PC-3 (cell line): Measurements from ENCODE around the gene GUCY2F. TPM values are rescaled to one million over a fixed set of nuclear protein-coding genes. Genes with fewer than 3 reads are reported as not detected.

ENCODE experiments used
- ATAC-seq: fragments of 200-7000 bp; cut with Tn5 transposase; 2 replicates; pipeline ENCODE4 v1.9.1; 2020; ENCODE audit warnings: mild to moderate bottlenecking, moderate library complexity
- BruUV-seq: library from RNA; stranded (reverse); fragments of 400-500 nt; replicated peaks from 2 replicates; lab custom pipeline; 2021; lab: Mats Ljungman, UMichigan
- CTCF ChIA-PET: fragments of 300-600 bp; sonication (Branson Sonifier 250); formaldehyde crosslinking; loops from one replicate; lab custom pipeline; 2022; ENCODE audit warnings: antibody characterized with exemption; lab: Charles Lee
- POLR2A ChIA-PET: fragments of 300-600 bp; sonication (Branson Sonifier 250); formaldehyde crosslinking; loops from one replicate; lab custom pipeline; 2022; ENCODE audit warnings: antibody characterized with exemption; ENCODE audit not compliant: unreplicated experiment; lab: Charles Lee
- DNase-seq: peaks from one replicate; pipeline ENCODE4 v3.0.0-alpha.2; 2015
- H2AFZ ChIP-seq: fragments of 300-600 bp; sonication (generic); 2 replicates; pipeline ENCODE4 v1.6.0; 2016; ENCODE audit warnings: antibody characterized with exemption, low read length
- H3F3A ChIP-seq: fragments of 300-600 bp; sonication (generic); one replicate; pipeline ENCODE4 v1.6.0; 2017; ENCODE audit warnings: antibody characterized with exemption, low read length, control low read depth, mild to moderate bottlenecking; ENCODE audit not compliant: unreplicated experiment
- H3K27ac ChIP-seq: fragments of 300-600 bp; sonication (generic); 2 replicates; pipeline ENCODE4 v1.5.1; 2016; ENCODE audit warnings: mild to moderate bottlenecking, low read length
- H3K27me3 ChIP-seq: fragments of 300-600 bp; sonication (generic); 2 replicates; pipeline ENCODE4 v1.6.1; 2016; ENCODE audit warnings: low read length, mixed read lengths
- H3K36me3 ChIP-seq: fragments of 300-600 bp; sonication (generic); 2 replicates; pipeline ENCODE4 v1.6.1; 2016; ENCODE audit warnings: low read depth, mixed run types, low read length, mixed read lengths
- H3K4me1 ChIP-seq: fragments of 300-600 bp; sonication (generic); 2 replicates; pipeline ENCODE4 v1.5.1; 2016; ENCODE audit warnings: low read length; ENCODE audit not compliant: insufficient read depth
- H3K4me2 ChIP-seq: fragments of 300-600 bp; sonication (generic); 2 replicates; pipeline ENCODE4 v1.6.0; 2016; ENCODE audit warnings: low read length
- H3K4me3 ChIP-seq: fragments of 300-600 bp; sonication (generic); 2 replicates; pipeline ENCODE4 v1.5.1; 2016; ENCODE audit warnings: mild to moderate bottlenecking, low read length, mixed read lengths
- H3K79me2 ChIP-seq: fragments of 300-600 bp; sonication (generic); 2 replicates; pipeline ENCODE4 v1.6.1; 2017; ENCODE audit warnings: low read length, mixed read lengths
- H3K9ac ChIP-seq: fragments of 300-600 bp; sonication (generic); 2 replicates; pipeline ENCODE4 v1.6.0; 2016; ENCODE audit warnings: mild to moderate bottlenecking, low read length
- H3K9me2 ChIP-seq: fragments of 300-600 bp; sonication (generic); replicated peaks from 2 replicates; pipeline ENCODE4 v1.6.1; 2016; ENCODE audit warnings: mixed run types, low read length, mixed read lengths
- H3K9me3 ChIP-seq: fragments of 300-600 bp; sonication (generic); 2 replicates; pipeline ENCODE4 v1.6.1; 2016; ENCODE audit warnings: low read length, mixed read lengths
- H4K20me1 ChIP-seq: fragments of 300-600 bp; sonication (generic); 2 replicates; pipeline ENCODE4 v1.6.1; 2016; ENCODE audit warnings: low read length, mixed read lengths
- CTCF ChIP-seq: fragments of 300-600 bp; sonication (generic); conservative IDR thresholded peaks from 2 replicates; pipeline ENCODE4 v1.5.1; 2017; ENCODE audit warnings: antibody characterized with exemption, low read depth, mild to moderate bottlenecking, low read length
- EZH2 ChIP-seq: fragments of 300-600 bp; sonication (generic); IDR thresholded peaks from one replicate; pipeline ENCODE4 v1.6.1; 2017; ENCODE audit warnings: antibody characterized with exemption, mild to moderate bottlenecking, low read length; ENCODE audit not compliant: unreplicated experiment
- EZH2phosphoT487 ChIP-seq: fragments of 300-600 bp; sonication (generic); IDR thresholded peaks from 2 replicates; pipeline ENCODE4 v1.6.1; 2018; ENCODE audit warnings: mild to moderate bottlenecking, antibody characterized with exemption, low read length, borderline replicate concordance
- intact Hi-C: fragments of 100-400 bp; cut with micrococcal nuclease; formaldehyde crosslinking; loops from 2 replicates; pipeline ENCODE4 v1.9.0; 2023
- total RNA-seq: library from RNA; depleted of rRNA; stranded (reverse); fragments of >200 nt; gene quantifications from 2 replicates; pipeline ENCODE4 v1.2.3, GENCODE V29; 2014

Gene GUCY2F
- total RNA-seq, 1 experiment from 2014 or later, result not detected

- ChIA-PET CTCF (no interaction called here), POLR2A (no interaction called here)
- intact Hi-C loops, result no loop called here
- no peak overlapping the region for H2AFZ ChIP-seq
- no peaks in the 10 kb centered on the region for H4K20me1 ChIP-seq
- no peak overlapping the region for H3K9ac ChIP-seq
- no peaks in the 10 kb centered on the region for H3K36me3 ChIP-seq
- H3K27ac ChIP-seq, result no peak overlapping the region
- H3K4me1 ChIP-seq, result no peaks in the 10 kb centered on the region
- no peak overlapping the region for H3K4me2 ChIP-seq
- no peak for DNase-seq
- no peak overlapping the region for H3K4me3 ChIP-seq
- no peaks in the 10 kb centered on the region for H3K79me2 ChIP-seq
- no peaks in the 10 kb centered on the region for H3K9me2 ChIP-seq
- H3K9me3 ChIP-seq, result no peaks in the 10 kb centered on the region
- BruUV-seq, result no TSS peak
- no peak for ATAC-seq
- TF ChIP-seq EZH2phosphoT487, result no peak
- no peak for TF ChIP-seq EZH2
- TF ChIP-seq CTCF, result no peak
- no peaks in the 10 kb centered on the region for H3K27me3 ChIP-seq
- no peaks in the 10 kb centered on the region for H3F3A ChIP-seq
Measured at GRCh38 chrX:109398061-109398460, 83.8 kb downstream of the GUCY2F start.

GRCh38 chrX:109393859-109394258 lies 88.0 kb downstream of the GUCY2F start:
- H3K4me1 ChIP-seq, result no peaks in the 10 kb centered on the region
- 0 out of 2 replicates have a peak, but pooled peaks have one; percentile 19 for TF ChIP-seq CTCF
- TF ChIP-seq EZH2phosphoT487, result no peak
- ChIA-PET CTCF (no interaction called here), POLR2A (no interaction called here)
- no peak overlapping the region for H3K27ac ChIP-seq
- no TSS peak for BruUV-seq
- H3K27me3 ChIP-seq, result peaks cover under 1% of the 10 kb centered on the region; the same call in 1 of the 2 replicates
- H4K20me1 ChIP-seq, result no peaks in the 10 kb centered on the region
- no peaks in the 10 kb centered on the region for H3K36me3 ChIP-seq
- no peaks in the 10 kb centered on the region for H3K9me2 ChIP-seq
- no peak overlapping the region for H2AFZ ChIP-seq
- no peak for ATAC-seq
- DNase-seq, result peak; percentile 19
- no peak overlapping the region for H3K4me3 ChIP-seq
- H3K4me2 ChIP-seq, result no peak overlapping the region
- H3F3A ChIP-seq, result no peaks in the 10 kb centered on the region
- no peak overlapping the region for H3K9ac ChIP-seq
- H3K79me2 ChIP-seq, result no peaks in the 10 kb centered on the region
- intact Hi-C loops, result no loop called here
- H3K9me3 ChIP-seq, result no peaks in the 10 kb centered on the region

- H3K27ac ChIP-seq, result no peak overlapping the region
- H3K27me3 ChIP-seq, result peaks cover 9% of the 10 kb centered on the region
- no peak overlapping the region for H3K9ac ChIP-seq
- no peaks in the 10 kb centered on the region for H3K36me3 ChIP-seq
- POLR2A ChIA-PET, result no interaction called here
- DNase-seq (no peak), ATAC-seq (no peak)
- H2AFZ ChIP-seq, result no peak overlapping the region
- no peaks in the 10 kb centered on the region for H4K20me1 ChIP-seq
- CTCF ChIA-PET, result no interaction called here
- BruUV-seq, result no TSS peak
- no peaks in the 10 kb centered on the region for H3K4me1 ChIP-seq
- no peaks in the 10 kb centered on the region for H3K9me3 ChIP-seq
- no peak for TF ChIP-seq EZH2
- TF ChIP-seq CTCF, result no peak
- no peak for TF ChIP-seq EZH2phosphoT487
- no peak overlapping the region for H3K4me3 ChIP-seq
- H3F3A ChIP-seq, result no peaks in the 10 kb centered on the region
- no peaks in the 10 kb centered on the region for H3K9me2 ChIP-seq
- no peaks in the 10 kb centered on the region for H3K79me2 ChIP-seq
- no peak overlapping the region for H3K4me2 ChIP-seq
- intact Hi-C loops, result no loop called here
Measured at GRCh38 chrX:109392895-109393294, 89.0 kb downstream of the GUCY2F start.
